GM12878 (cell line): Measurements from ENCODE around the gene FRMD8. TPM values are rescaled to one million over a fixed set of nuclear protein-coding genes. Genes with fewer than 3 reads are reported as not detected.

Source experiments
- BMI1 ChIP-seq: fragments of 450-650 bp; IDR thresholded peaks from 2 replicates; pipeline ENCODE4 v1.6.1; 2016; ENCODE audit warnings: mild to moderate bottlenecking, moderate library complexity, borderline replicate concordance
- CBX3 ChIP-seq: fragments of 200-600 bp; sonication (generic); IDR thresholded peaks from 2 replicates; pipeline ENCODE4 v1.6.1; 2016; ENCODE audit warnings: low read depth, borderline replicate concordance
- CEBPB ChIP-seq, 2 experiments: fragments of 150-350 bp in 1 of 2; IDR thresholded peaks; 2 replicates each; pipeline ENCODE4 v1.6.1; 2012 to 2014; ENCODE audit warnings: low read depth in 2 of 2, low read length in 2 of 2, borderline replicate concordance in 1 of 2, inconsistent platforms in 1 of 2
- CREM ChIP-seq: IDR thresholded peaks from 2 replicates; pipeline ENCODE4 v1.6.1; 2014; ENCODE audit warnings: antibody characterized with exemption, low read depth
- E2F8 ChIP-seq: fragments of 450-650 bp; IDR thresholded peaks from 2 replicates; pipeline ENCODE4 v1.6.1; 2018; ENCODE audit warnings: mild to moderate bottlenecking, low read depth, moderate library complexity; ENCODE audit not compliant: partially characterized antibody
- ELK1 ChIP-seq: IDR thresholded peaks from 2 replicates; pipeline ENCODE4 v1.6.1; 2012; ENCODE audit warnings: low read depth, low read length, improper control_type of control experiment
- GABPA ChIP-seq: IDR thresholded peaks from 2 replicates; pipeline ENCODE4 v1.6.1; 2014; ENCODE audit warnings: antibody characterized with exemption, low read depth, mild to moderate bottlenecking, inconsistent platforms
- IKZF1 ChIP-seq: fragments of 450-650 bp; conservative IDR thresholded peaks from 2 replicates; pipeline ENCODE4 v1.6.1; 2017; ENCODE audit warnings: antibody characterized with exemption, mild to moderate bottlenecking
- NFIC ChIP-seq: IDR thresholded peaks from 2 replicates; pipeline ENCODE4 v1.6.1; 2012; ENCODE audit warnings: low read depth, mild to moderate bottlenecking, inconsistent platforms, low read length, moderate library complexity
- NR2F1 ChIP-seq: fragments of 450-650 bp; conservative IDR thresholded peaks from 2 replicates; pipeline ENCODE4 v1.6.1; 2017; ENCODE audit warnings: mild to moderate bottlenecking
- SIN3A ChIP-seq: IDR thresholded peaks from 2 replicates; pipeline ENCODE4 v1.6.1; 2012; ENCODE audit warnings: low read depth, low read length, improper control_type of control experiment
- STAT3 ChIP-seq: IDR thresholded peaks from 2 replicates; pipeline ENCODE4 v1.6.1; 2011; ENCODE audit warnings: low read depth, low read length, improper control_type of control experiment
- SUZ12 ChIP-seq: fragments of 200-600 bp; sonication (generic); IDR thresholded peaks from one replicate; pipeline ENCODE4 v1.6.1; 2018; ENCODE audit warnings: antibody characterized with exemption, mild to moderate bottlenecking; ENCODE audit not compliant: unreplicated experiment
- TCF12 ChIP-seq: IDR thresholded peaks from 2 replicates; pipeline ENCODE4 v1.6.1; 2011; ENCODE audit warnings: low read depth, mild to moderate bottlenecking, low read length
- TCF7 ChIP-seq: IDR thresholded peaks from 2 replicates; pipeline ENCODE4 v1.6.1; 2014; ENCODE audit warnings: antibody characterized with exemption, borderline replicate concordance
- YY1 ChIP-seq: IDR thresholded peaks from 2 replicates; pipeline ENCODE4 v1.6.1; 2011; ENCODE audit warnings: low read depth, mild to moderate bottlenecking, low read length
- ZBED1 ChIP-seq: IDR thresholded peaks from 2 replicates; pipeline ENCODE4 v1.6.1; 2016; ENCODE audit warnings: borderline replicate concordance
- ZBTB33 ChIP-seq: fragments of 450-650 bp; IDR thresholded peaks from 2 replicates; pipeline ENCODE4 v1.6.1; 2017; ENCODE audit warnings: mild to moderate bottlenecking
- ZNF622 ChIP-seq: fragments of 450-650 bp; IDR thresholded peaks from 2 replicates; pipeline ENCODE4 v1.6.1; 2017; ENCODE audit warnings: mild to moderate bottlenecking, inconsistent platforms
- polyA plus RNA-seq, 11 experiments: library from polyadenylated mRNA; depleted of rRNA in 4 of 11; unstranded in 6 of 11; stranded (reverse) in 5 of 11; fragments of >200 nt; fragmentation: Nextera tagmentation in 4 of 11; fragmentation: Illumina TruSeq in 1 of 11; extraction: Ambion mirVana in 4 of 11; extraction: Trizol in 1 of 11; gene quantifications; 1 replicate in 1 of 11; 2 replicates in 10 of 11; pipeline versions ENCODE4 v1.2.1 to v1.2.3, GENCODE V29; 2011 to 2016; ENCODE audit warnings: inconsistent platforms in 2 of 11, missing spikeins in 2 of 11, low read depth in 1 of 11
- total RNA-seq, 4 experiments: library from RNA; depleted of rRNA in 3 of 4; stranded (reverse); fragments of >200 nt in 3 of 4; fragmentation: Illumina TruSeq in 1 of 4; extraction: Trizol in 1 of 4; gene quantifications; 2 replicates each; pipeline versions ENCODE4 v1.2.1 to v1.2.3, GENCODE V29; 2013 to 2021
- TF ChIP-seq, protein P1 (sequence below): IDR thresholded peaks from 2 replicates; pipeline ENCODE4 v1.6.1; 2012; ENCODE audit warnings: low read length, inconsistent platforms
- TF ChIP-seq, protein P2 (sequence below): IDR thresholded peaks from 2 replicates; pipeline ENCODE4 v1.6.1; 2011; ENCODE audit warnings: borderline replicate concordance, low read depth, mild to moderate bottlenecking, moderate library complexity, low read length; ENCODE audit not compliant: insufficient read depth, poor library complexity, severe bottlenecking

FRMD8 gene
- total and polyA plus RNA-seq, 10 of the 15 experiments (the other 5 are each of a cell fraction or from before 2014, with no cell fraction given): 8.3 to 69.4 (median 28.0) TPM

DNA sequence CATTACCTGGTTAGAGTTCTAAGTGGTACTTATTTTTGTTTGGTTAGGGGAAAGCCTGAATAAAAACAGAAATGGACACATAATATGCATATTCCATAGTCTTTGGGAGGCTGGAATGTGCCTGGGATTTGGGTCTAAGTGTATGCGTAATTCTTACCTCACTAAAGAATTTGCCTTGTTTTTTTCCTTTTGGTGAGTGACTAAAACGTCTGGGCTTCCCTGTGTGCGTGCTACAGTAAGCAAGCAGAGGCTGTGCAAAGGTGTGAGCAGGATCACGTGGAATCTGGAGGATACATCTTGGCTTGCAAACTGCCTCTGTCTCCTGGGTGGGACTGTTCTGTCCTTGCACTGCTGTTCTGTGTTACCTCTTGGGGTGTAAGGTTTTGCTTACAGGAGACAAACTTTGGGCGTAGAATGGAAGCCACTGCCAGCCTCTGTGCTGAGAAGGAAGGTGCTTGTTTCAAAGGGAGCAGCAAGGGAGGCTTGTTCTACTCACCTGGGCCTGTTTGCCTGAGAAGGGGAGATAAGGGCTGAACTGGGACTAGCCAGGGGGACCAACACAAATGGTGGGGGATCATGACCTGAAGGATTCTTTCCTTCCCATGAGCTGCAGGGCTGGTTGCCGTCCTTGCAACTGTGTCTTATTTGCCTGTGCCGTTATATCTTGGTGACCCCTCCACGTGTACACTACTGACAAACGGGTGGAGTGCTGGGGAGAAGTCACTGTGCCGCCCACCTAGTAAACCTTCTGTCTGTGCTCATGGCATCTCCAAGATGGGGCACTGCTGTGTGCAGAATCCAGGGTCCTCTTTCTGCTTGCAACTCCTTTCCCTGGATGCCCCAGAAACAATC lies 40.6 kb downstream of the FRMD8 start (continued):
- no peak for TF ChIP-seq E2F8
- TF ChIP-seq GABPA: no peak
- TF ChIP-seq ELK1: no peak; the same call in 1 of the 2 replicates
- peak; percentile 42; the same call in 1 of the 2 replicates for TF ChIP-seq SIN3A
- TF ChIP-seq ZBTB33: no peak
- TF ChIP-seq NR2F1: no peak
- TF ChIP-seq STAT3: 0 out of 2 replicates have a peak, but pooled peaks have one; percentile 4
- TF ChIP-seq CREM: no peak; the same call in 1 of the 2 replicates
- no peak for TF ChIP-seq SUZ12
- TF ChIP-seq ZBED1: peak; percentile 48
- peak; percentile 28; the same call in 1 of the 2 replicates for TF ChIP-seq TCF12
- TF ChIP-seq TCF7: 0 out of 2 replicates have a peak, but pooled peaks have one; percentile 10
- TF ChIP-seq CBX3: no peak
- TF ChIP-seq, protein P1, sequence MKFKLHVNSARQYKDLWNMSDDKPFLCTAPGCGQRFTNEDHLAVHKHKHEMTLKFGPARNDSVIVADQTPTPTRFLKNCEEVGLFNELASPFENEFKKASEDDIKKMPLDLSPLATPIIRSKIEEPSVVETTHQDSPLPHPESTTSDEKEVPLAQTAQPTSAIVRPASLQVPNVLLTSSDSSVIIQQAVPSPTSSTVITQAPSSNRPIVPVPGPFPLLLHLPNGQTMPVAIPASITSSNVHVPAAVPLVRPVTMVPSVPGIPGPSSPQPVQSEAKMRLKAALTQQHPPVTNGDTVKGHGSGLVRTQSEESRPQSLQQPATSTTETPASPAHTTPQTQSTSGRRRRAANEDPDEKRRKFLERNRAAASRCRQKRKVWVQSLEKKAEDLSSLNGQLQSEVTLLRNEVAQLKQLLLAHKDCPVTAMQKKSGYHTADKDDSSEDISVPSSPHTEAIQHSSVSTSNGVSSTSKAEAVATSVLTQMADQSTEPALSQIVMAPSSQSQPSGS: no peak
- TF ChIP-seq IKZF1: no peak
- no peak for TF ChIP-seq CEBPB (IDR thresholded peaks at IDR 0.05; ENCODE audit: borderline replicate concordance in 1 of 2, low read depth in 2 of 2, low read length in 2 of 2)
- no peak for TF ChIP-seq NFIC
- TF ChIP-seq YY1: peak; percentile 8; the same call in 1 of the 2 replicates
- no peak for TF ChIP-seq ZNF622
- TF ChIP-seq, protein P2, sequence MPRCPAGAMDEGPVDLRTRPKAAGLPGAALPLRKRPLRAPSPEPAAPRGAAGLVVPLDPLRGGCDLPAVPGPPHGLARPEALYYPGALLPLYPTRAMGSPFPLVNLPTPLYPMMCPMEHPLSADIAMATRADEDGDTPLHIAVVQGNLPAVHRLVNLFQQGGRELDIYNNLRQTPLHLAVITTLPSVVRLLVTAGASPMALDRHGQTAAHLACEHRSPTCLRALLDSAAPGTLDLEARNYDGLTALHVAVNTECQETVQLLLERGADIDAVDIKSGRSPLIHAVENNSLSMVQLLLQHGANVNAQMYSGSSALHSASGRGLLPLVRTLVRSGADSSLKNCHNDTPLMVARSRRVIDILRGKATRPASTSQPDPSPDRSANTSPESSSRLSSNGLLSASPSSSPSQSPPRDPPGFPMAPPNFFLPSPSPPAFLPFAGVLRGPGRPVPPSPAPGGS: no peak
- peak; percentile 19; the same call in 1 of the 2 replicates for TF ChIP-seq BMI1
